Measurements from ENCODE around the gene JPT1. TPM values are rescaled to one million over a fixed set of nuclear protein-coding genes. Genes with fewer than 3 reads are reported as not detected.
A peak's percentile ranks its signal among the peaks of the same experiment; 100 is the strongest.

The JPT1 gene
- total and polyA plus RNA-seq, 2 experiments from 2014 or later = 136 to 209 TPM

DNA sequence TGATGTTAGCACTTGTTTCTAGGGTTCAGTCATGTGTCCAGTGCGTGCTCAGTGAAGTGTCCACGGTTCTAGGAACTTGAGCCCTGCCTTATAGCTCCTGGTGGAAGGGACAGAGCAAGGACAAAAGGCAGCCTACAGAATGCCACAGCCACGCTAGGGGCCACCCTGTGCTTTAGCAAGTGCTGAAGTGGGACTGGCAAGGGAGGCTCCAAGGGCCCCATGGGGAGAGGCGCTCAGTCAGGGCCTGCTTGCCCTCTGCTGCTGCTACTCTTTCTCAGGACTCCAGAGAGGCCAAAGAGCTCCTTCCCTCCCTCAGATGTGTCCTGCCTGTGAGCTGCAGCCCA is 29.5 kb downstream of the JPT1 start:
- H3K27me3 ChIP-seq = no peaks in the 10 kb centered on the region
- no peaks in the 10 kb centered on the region for H3K9me3 ChIP-seq (ENCODE audit: low read depth)
- no peak for DNase-seq (ENCODE audit: low read depth in 1 of 2, low spot score in 1 of 2)
- TF ChIP-seq, protein P1, sequence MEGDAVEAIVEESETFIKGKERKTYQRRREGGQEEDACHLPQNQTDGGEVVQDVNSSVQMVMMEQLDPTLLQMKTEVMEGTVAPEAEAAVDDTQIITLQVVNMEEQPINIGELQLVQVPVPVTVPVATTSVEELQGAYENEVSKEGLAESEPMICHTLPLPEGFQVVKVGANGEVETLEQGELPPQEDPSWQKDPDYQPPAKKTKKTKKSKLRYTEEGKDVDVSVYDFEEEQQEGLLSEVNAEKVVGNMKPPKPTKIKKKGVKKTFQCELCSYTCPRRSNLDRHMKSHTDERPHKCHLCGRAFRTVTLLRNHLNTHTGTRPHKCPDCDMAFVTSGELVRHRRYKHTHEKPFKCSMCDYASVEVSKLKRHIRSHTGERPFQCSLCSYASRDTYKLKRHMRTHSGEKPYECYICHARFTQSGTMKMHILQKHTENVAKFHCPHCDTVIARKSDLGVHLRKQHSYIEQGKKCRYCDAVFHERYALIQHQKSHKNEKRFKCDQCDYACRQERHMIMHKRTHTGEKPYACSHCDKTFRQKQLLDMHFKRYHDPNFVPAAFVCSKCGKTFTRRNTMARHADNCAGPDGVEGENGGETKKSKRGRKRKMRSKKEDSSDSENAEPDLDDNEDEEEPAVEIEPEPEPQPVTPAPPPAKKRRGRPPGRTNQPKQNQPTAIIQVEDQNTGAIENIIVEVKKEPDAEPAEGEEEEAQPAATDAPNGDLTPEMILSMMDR (IDR thresholded peaks at IDR 0.05; ENCODE audit: low read depth, low read length) = no peak
- H3K4me1 ChIP-seq (ENCODE audit: low read depth) = no peaks in the 10 kb centered on the region
- H3K36me3 ChIP-seq = no peaks in the 10 kb centered on the region
- H3K27ac ChIP-seq = no peak overlapping the region
- H3K4me3 ChIP-seq = no peak overlapping the region

DNA sequence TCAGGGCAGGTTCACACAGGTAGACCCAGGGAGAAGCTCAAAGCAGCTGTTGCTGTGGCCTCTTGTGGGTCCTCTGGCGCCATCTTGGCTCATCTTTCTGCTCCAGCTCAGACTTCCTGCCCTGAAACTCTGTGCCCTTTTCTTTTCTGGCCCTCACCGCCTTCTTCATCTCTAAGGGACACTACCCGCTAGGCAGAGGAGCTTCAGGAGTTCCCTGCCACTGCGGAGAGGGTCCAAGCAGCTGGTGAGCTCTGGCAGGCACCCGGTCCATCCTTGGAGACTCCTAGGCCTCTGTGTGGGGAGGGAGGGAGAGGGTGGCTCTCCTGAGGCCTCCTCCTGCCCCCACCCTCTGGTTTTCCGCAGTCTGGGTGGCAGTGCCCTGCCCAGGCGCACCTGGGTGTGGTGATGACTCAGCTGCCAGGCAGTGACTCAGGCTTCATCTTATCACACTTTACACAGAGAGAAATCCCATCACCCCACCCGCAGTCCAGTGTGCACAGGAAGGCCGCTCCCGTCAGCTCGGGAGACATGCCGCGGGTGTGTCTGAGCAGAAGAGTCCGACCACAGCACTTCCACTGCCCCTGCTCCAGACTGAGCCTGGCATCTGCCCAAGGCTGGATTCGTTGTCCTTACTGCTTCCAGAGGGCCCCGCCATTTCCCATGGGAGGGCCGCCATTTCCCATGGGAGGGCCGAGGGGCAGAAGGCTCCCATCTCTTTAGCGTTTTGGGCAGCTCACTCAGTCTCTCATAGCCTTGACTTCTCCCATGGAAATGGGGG is 30.1 kb downstream of the JPT1 start:
- Histone ChIP-seq H3K27ac (no peak overlapping the region), H3K4me1 (ENCODE audit: low read depth) (no peaks in the 10 kb centered on the region), H3K36me3 (no peaks in the 10 kb centered on the region), H3K9me3 (ENCODE audit: low read depth) (no peaks in the 10 kb centered on the region), H3K27me3 (no peaks in the 10 kb centered on the region), H3K4me3 (no peak overlapping the region)
- DNase-seq (ENCODE audit: low read depth in 1 of 2, low spot score in 1 of 2) = peak in 1 of 2 donors; percentile 78
- TF ChIP-seq, protein P1 (IDR thresholded peaks at IDR 0.05; ENCODE audit: low read depth, low read length) = no peak

DNA sequence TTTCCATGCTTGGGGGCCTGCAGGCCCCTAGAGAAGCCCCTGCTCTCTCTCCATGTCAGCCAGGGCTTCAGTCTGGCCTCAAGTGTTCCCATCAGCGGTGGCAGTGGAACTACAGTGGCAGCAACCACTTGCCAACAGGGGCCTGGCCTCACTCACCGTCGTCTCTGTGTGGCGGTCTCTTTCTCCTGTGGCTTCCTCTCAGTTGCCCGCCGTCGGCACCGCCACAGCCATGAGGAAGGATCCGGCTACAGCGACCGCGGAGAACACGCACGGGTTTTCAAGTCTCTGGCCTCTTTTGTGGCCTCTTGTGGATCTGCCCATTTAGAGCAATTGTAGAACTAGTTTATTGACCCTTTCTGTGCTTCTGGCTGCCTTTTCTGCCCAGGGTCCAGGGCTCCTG is 36.0 kb downstream of the JPT1 start:
- no peak for DNase-seq (ENCODE audit: low read depth in 1 of 2, low spot score in 1 of 2)
- Histone ChIP-seq H3K27me3 (no peaks in the 10 kb centered on the region), H3K4me3 (no peak overlapping the region), H3K4me1 (ENCODE audit: low read depth) (no peaks in the 10 kb centered on the region), H3K36me3 (peaks cover 3% of the 10 kb centered on the region), H3K9me3 (ENCODE audit: low read depth) (no peaks in the 10 kb centered on the region), H3K27ac (no peak overlapping the region)
- TF ChIP-seq, protein P1 (IDR thresholded peaks at IDR 0.05; ENCODE audit: low read depth, low read length) = no peak

DNA sequence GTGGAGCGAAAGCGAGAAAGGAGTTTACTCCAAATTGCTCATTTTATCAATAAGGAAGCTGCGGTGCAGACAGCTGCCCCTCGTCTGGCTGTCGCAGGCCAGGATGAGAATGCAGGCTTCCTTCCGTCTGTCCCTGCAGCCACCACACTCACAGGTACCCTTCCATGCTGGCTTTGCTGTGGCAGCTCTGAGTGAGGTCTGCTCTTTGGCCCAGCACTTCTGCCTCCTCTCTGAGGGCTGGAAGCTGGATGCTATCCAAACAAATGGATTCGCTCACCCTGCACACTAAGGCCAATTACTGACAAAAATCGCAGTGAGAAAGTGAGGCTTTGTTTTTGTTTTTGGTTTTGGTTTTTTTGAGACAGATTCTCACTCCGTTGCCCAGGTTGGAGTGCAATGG is 37.6 kb downstream of the JPT1 start:
- no peak for DNase-seq (ENCODE audit: low read depth in 1 of 2, low spot score in 1 of 2)

DNA sequence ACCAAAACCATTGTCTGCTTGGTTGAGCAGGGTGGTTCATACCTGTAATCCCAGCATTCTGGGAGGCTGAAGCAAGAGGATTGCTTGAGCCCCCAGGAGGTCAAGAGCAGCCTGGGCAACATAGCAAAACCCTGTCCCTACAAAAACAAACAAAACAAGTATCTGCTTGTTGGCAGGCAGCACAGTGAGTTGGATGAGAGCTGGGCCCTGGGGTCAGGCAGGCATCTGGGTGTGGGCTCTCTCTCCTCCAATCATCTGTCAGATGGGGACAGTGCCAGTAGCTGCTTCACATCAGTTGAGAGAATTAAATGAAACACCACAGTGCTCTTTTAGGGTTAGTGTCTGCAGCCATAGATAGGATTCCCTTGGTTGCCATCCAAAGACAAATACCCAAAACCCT is 38.8 kb downstream of the JPT1 start:
- Histone ChIP-seq H3K36me3 (peaks cover 3% of the 10 kb centered on the region), H3K27ac (no peak overlapping the region), H3K9me3 (ENCODE audit: low read depth) (no peaks in the 10 kb centered on the region), H3K27me3 (no peaks in the 10 kb centered on the region), H3K4me1 (ENCODE audit: low read depth) (no peaks in the 10 kb centered on the region), H3K4me3 (no peak overlapping the region)
- TF ChIP-seq, protein P1 (IDR thresholded peaks at IDR 0.05; ENCODE audit: low read depth, low read length) = no peak
- DNase-seq (ENCODE audit: low read depth in 1 of 2, low spot score in 1 of 2) = no peak

More for the DNA sequence above, 37.6 kb downstream of the JPT1 start:
- Histone ChIP-seq H3K4me3 (no peak overlapping the region), H3K27me3 (no peaks in the 10 kb centered on the region), H3K9me3 (ENCODE audit: low read depth) (no peaks in the 10 kb centered on the region), H3K36me3 (peaks cover 3% of the 10 kb centered on the region), H3K27ac (no peak overlapping the region), H3K4me1 (ENCODE audit: low read depth) (no peaks in the 10 kb centered on the region)
- TF ChIP-seq, protein P1 (IDR thresholded peaks at IDR 0.05; ENCODE audit: low read depth, low read length) = no peak
